Activated CD8-positive, alpha-beta memory T cell treated with anti-CD3 and anti-CD28 coated beads for 1 hour (primary cell): ENCODE results near the gene CLIC3.

Experiments
- DNase-seq, 2 donors: peaks; one replicate each; pipeline ENCODE4 v3.0.0-alpha.2; 2020; ENCODE audit warnings: low read depth in 1 of 2; ENCODE audit errors: extremely low read depth in 1 of 2

CLIC3 gene

GRCh38 chr9:136955202-136955942, 41.0 kb downstream of the CLIC3 start:
- no peak for DNase-seq

- DNase-seq = no peak
Observed at GRCh38 chr9:136954270-136955083, 41.9 kb downstream of the CLIC3 start.

GRCh38 chr9:136953771-136954269, 42.5 kb downstream of the CLIC3 start:
- no peak for DNase-seq

- no peak for DNase-seq
Observed at GRCh38 chr9:136952876-136953770, 43.2 kb downstream of the CLIC3 start.

- no peak for DNase-seq
Observed at GRCh38 chr9:136952321-136952850, 44.0 kb downstream of the CLIC3 start.

GRCh38 chr9:136951541-136952320, 44.6 kb downstream of the CLIC3 start, which contains the start of gene LCN12:
LCN12 (plus strand) TSS chr9:136952273; CDS start chr9:136952328, 55 bp downstream.
- DNase-seq = no peak

GRCh38 chr9:136950656-136951276, 45.6 kb downstream of the CLIC3 start:
- DNase-seq = no peak

GRCh38 chr9:136949817-136950655, 46.3 kb downstream of the CLIC3 start:
- DNase-seq = peak; percentile 95

GRCh38 chr9:136949239-136949816, 47.0 kb downstream of the CLIC3 start:
- DNase-seq = no peak

GRCh38 chr9:136947955-136948510, 48.3 kb downstream of the CLIC3 start:
- no peak for DNase-seq

GRCh38 chr9:136947028-136947891, 49.1 kb downstream of the CLIC3 start:
- DNase-seq = no peak

- DNase-seq = no peak
Observed at GRCh38 chr9:136946228-136947027, 49.9 kb downstream of the CLIC3 start.

- no peak for DNase-seq
Observed at GRCh38 chr9:136945333-136946227, 50.8 kb downstream of the CLIC3 start.
